Anterior cingulate cortex (tissue), 58 donors: ENCODE data around the gene VASN.
"Not testable (repeated sequence)": the region's sequence is repeated elsewhere in the genome, so short reads cannot be mapped to it uniquely, and the experiment has no call there.

ENCODE experiments used
- DNase-seq, 58 donors: peaks; one replicate each; lab custom pipeline; 2025; lab: John Stamatoyannopoulos, UW

Gene VASN

GRCh38 chr16:4336701-4337539, 34.7 kb upstream of the VASN start:
- DNase-seq: no peak

- no peak for DNase-seq
These were observed 34.0 kb upstream of the VASN start for GRCh38 chr16:4337540-4338088.

DNA sequence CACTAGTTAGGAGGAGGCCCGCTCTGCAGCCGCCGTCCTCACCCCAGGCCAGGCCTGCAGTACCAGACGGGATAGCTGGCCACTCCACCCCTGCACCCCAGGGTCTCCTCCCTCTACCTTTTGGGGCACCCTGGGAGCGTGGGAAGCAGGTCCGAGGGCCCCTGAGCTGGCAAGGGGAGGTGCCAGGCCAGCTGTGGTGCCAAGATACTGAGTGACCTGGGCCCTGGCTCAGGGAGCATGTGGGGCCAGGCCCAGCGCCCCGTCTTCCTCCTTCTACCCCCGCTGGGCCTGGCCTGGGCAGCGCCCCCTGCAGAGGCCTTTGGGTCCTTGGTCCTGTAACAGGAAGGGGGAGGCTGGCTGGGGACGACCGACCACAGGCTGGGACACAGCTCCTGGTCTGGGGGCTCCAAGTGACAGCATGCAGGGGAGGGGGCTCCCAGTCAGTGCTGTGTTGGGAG, 33.5 kb upstream of the VASN start:
- no peak for DNase-seq

DNA sequence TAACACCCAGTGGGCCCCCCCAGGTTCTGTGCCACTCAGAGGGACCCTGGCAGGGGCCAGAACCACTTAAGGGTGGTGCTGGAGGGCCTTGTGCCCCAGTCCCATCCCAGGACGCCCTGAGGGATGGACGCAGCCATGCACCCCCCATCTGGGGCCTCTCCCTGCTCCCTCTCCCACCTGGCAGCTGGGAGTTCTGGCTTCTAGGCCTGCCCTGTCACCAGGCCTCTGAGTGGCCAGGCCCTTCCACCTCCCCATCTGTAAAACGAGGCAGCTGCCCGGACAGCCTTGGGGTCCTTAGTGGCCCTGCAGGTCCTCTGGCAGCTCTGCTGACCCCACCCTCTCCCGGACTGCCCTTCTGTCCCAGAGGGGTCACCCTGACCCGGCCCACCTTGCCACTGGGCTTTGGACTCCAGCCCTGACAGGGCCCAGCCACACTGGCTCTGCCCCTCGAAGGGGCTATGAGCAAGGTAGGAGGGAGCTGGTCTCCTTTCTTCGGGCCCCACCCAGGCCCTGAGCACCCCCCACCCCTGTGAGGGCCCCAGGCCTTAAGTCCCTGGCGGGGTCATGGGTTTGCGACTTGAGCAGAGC, 32.8 kb upstream of the VASN start:
- DNase-seq: no peak

- DNase-seq: no peak
These were observed 32.2 kb upstream of the VASN start for GRCh38 chr16:4339455-4339854.

DNA sequence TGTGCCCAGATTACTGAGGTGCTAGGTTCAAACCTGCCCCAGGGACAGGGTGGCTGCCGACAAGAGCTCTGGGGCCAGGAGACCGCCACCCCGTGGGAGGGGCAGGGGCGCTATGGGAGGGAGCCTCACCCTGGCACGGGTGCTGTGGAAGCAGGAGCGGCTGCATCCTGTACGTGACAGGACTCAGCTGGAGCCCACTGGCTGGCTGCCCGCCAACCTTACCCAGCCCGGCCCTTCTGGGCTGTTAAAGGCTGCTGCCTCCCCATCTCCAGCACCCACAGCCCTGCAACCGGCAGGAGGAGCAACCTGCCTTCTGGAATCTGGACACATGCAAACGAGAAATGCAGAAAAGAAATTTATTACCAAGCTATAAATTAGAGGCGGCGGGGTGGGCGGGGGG, 31.7 kb upstream of the VASN start:
- DNase-seq: peak in 3 of 58 donors; percentile 13 to 50 (median 25)

DNA sequence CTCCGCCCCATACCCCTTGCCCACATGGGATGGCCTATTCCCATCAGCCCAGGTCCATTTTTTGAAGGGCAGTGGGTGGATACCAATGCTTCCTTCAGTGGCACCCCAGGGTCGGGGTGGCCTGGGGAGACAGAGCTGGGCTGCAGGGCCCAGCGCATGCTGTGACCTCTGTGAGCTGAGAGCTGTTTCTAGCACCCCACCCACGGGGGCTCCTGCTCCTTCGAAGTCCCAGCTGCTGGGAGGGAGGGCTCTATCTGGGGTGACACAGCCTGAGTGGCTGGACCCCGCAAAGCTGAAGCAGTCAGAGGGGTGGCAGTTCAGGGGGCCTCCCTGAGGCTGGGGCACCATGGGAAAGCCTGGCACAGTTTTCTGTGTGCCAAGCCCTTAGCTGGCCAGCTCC, 31.2 kb upstream of the VASN start:
- DNase-seq: no peak

DNA sequence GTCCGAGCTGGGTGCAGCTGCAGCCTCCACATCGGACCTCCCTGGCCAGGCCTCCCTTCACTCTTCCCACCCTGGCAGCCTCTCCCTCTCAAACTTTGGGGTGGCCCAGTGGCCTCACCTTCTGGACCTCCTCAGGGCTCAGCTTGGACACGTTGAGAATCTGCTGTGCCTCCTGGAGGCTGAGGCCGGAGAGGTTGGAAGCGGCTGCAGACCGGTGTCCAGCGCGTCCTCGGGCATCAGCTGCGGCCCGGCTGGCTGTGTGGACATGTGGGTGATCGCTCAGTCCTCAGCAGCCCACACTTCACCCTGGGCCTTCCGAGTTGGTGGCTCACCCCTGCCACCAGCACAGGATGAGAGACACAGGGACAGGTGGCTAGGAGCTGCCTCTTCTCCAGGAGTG, 30.4 kb upstream of the VASN start:
- no peak for DNase-seq

DNA sequence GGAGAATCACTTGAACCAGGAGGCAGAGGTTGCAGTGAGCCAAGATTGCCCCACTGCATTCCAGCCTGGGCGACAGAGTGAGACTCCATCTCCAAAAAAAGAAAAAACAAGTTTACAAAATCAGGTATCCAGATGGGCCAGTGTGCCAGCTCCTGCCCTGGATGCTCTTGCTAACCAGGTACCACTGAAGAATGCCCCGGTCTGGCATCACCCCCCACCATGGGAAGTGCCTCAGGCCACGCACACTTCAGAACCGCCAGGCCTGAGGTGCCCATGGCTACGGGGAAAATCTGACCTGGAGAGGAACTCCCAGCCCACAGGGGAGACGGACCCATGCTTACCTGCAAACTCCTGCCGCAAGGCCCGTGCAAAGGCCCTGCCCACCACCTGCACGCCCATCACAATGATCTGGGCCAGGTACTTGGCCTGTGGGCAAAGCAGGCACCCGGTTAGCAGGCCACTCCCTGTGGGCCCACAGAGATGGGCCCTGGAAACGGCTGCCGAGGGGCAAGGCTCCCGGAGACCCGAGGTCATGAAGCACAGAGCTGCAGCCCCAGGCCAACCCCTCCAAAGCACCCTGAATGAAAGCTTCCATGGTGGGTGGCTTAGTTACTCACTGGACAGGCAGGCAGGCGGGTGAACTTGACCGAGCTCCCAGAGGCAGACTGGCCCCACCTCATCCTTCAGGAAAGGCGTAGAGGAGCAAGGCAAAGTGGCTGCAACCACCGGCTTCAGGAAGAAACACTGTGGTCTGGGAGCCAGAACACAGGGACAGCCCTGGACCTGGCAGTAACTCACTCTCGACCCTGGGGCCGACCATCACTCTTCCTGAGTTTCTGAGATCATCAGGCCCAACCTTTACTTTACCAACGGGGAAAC, 28.5 kb upstream of the VASN start:
- DNase-seq: no peak

DNA sequence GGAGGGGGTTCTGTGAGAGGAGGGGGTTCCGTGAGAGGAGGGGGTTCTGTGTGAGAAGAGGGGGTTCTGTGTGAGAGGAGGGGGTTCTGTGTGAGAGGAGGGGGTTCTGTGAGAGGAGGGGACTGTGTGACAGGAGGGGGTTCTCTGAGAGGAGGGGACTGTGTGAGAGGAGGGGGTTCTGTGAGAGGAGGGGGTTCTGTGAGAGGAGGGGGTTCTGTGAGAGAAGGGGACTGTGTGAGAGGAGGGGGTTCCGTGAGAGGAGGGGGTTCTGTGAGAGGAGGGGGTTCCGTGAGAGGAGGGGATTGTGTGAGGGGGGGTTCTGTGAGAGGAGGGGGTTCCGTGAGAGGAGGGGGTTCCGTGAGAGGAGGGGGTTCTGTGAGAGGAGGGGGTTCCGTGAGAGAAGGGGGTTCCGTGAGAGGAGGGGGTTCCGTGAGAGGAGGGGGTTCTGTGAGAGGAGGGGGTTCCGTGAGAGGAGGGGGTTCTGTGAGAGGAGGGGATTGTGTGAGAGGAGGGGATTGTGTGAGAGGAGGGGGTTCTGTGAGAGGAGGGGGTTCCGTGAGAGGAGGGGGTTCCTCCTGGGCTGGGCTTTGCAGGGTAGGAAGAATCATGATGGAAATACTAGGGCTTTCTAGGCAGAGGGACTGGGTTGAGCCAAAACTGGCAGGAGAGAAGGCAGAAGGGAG, 27.2 kb upstream of the VASN start:
- not testable (repeated sequence) for DNase-seq

GRCh38 chr16:4344983-4345835, 26.4 kb upstream of the VASN start:
- DNase-seq: peak in 56 of 58 donors; percentile 5 to 83 (median 62)

DNA sequence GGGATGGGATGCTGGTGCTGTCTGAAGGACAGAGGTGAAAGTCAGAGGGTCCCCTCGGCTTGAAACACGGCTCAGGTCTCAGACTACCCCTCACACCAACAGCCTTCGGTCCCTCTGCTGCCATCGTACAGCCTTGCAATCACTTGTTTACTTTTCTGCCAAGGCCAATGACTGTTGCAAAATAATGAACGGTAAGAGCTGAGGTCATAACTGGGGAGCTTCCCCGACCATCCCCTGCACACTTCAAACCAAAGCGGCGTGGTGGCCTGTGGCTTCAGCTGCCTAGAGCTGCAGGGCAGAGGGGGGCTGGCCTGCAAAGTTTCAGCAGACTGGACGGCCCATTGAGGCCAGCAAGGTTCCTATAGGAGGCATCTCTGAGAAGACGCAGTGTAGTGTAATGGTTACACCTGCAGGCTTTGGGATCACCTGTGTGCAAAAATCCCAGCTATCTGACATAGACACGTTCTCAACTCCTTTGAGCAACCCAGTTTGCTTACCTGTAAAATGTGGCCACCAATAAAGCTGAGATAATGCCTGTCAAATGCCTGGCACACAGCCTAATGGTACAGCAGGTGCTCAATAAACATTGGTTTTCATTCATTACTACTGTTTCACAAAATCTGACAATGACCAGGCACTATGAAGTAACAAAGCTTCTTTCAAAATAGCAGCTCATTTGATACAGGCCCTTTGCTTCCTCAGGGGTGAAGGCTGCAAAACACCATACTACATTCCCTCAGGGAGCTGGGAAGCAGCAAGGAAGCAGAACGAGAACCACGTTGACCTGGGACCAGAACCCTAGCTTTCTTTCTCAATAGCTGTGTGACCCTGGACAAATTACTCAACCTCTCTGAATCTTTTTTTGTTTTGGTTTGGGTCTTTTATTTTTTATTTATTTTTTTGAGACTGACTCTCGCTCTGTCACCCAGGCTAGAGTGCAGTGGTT, 25.5 kb upstream of the VASN start:
- DNase-seq: no peak

DNA sequence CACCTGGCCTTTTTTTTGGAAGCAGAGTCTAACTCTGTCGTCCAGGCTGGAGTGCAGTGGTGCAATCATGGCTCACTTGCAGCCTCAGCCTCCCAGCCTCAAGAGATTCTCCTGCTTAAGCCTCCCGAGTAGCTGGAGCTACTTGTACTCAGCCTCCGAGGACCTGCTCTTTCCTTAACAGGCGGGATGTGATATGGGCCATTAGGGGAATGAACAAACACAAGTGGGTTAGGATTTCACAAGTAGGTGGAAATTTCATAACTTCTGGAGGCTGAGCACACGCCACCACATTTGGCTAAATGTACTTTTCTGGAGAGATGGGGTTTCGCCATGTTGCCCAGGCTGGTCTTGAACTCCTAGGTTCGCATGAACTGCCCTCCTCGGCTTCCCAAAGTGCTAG, 24.6 kb upstream of the VASN start:
- no peak for DNase-seq

- DNase-seq: no peak
These were observed 23.7 kb upstream of the VASN start for GRCh38 chr16:4347765-4348509.

DNA sequence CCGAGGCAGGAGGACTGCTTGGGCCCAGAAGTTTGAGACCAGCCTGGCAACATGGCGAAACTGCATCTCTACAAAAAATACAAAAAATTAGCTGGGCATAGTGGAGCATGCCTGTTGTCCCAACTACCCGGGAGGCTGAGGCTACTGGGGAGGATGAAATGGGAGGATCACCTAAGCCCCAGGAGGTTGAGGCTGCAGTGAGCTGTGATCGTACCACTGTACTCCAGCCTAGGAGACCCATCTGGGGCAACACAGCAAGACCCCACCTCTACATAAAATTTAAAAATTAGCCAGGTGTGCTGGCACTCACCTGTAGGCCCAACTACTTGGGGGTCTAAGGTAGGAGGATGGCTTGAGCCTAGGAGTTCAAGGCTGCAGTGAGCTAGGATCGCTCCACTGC, 22.3 kb upstream of the VASN start:
- DNase-seq: no peak

DNA sequence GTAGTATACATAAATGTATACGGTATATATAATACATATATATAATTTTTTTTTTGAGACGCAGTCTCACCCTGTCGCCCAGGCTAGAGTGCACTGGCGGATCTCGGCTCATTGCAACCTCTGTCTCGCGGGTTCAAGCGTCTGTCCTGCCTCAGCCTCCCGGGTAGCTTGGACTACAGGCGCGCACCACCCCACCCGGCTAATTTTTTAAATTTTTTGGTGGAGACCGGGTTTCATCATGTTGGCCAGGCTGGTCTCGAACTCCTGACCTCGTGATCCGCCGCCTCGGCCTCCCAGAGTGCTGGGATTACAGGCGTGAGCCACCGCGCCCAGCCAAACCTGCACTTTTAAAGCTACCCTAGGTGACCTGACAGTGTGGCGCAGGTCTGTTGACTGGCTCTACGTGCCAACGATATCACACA, 21.3 kb upstream of the VASN start:
- no peak for DNase-seq
